Measurements from ENCODE around the gene HHAT.

- TF ChIP-seq POLR2A (IDR thresholded peaks at IDR 0.05; ENCODE audit: low read depth) (no peak), CTCF (IDR thresholded peaks at IDR 0.05) (no peak), POLR2AphosphoS5 (IDR thresholded peaks at IDR 0.05) (no peak), EP300 (IDR thresholded peaks at IDR 0.05) (no peak)
These were observed 260.2 kb downstream of the HHAT start for GRCh38 chr1:210588946-210589345.

Data from esophagus muscularis mucosa (tissue), 4 donors.